Measurements from ENCODE around the gene SPACA4. TPM values are rescaled to one million over a fixed set of nuclear protein-coding genes. Genes with fewer than 3 reads are reported as not detected.

The SPACA4 gene
- polyA plus RNA-seq, 5 donors = 0.11 to 0.76 (median 0.32) TPM

DNA sequence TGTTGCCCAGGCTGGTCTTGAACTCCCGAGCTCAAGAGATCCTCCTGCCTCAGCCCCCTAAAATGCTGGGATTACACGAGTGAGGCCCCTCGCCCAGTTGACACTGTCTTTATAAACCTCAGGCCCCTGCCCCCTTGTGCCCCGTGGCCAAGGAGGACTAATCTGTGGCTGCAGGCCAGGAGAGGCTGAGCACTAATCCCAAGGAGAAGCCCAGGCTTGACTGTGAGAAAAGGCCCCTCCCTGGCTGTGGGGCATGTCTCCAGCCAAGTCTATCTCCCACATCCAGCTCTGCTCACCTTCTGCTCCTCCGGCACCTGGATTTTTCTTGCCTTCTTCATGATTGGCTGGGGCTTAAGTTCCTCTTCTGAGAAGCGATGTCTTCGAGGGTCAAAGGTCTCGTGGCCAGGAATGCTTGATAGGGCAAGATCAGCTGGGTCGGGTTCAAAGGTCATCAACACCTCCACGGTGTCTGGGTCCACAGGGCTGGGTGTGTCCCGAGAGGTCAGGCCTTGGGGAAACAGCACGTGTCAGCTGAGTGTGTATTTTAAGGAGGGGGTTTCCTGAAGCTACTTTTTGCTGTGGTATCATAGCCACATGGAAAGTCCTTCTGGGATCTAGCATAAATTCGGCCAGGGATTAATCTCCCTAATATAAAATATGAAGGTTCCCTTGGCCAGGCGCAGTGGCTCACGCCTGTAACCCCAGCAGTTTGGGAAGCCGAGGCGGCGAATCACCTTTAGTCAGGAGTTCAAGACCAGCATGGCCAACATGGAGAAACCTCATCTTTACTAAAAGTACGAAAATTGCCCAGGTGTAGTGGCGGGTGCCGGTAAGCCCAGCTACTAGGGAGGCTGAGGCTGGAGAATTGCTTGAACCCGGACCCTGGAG is 26.9 kb downstream of the SPACA4 start:
- no peak for DNase-seq

DNA sequence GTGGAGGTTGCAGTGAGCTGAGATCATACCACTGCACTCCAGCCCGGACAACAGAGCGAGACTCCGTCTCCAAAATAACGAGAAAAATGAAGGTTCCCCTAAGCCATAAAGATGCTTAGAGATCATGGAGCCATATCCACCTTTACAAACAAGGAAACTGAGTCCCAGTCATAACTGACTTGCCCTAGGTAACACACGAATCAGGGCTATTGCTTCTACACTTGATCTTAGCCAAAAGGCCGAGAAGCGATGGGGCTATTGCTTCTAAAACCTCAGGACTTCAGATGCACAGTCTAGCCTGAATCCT is 27.4 kb downstream of the SPACA4 start:
- DNase-seq = no peak

DNA sequence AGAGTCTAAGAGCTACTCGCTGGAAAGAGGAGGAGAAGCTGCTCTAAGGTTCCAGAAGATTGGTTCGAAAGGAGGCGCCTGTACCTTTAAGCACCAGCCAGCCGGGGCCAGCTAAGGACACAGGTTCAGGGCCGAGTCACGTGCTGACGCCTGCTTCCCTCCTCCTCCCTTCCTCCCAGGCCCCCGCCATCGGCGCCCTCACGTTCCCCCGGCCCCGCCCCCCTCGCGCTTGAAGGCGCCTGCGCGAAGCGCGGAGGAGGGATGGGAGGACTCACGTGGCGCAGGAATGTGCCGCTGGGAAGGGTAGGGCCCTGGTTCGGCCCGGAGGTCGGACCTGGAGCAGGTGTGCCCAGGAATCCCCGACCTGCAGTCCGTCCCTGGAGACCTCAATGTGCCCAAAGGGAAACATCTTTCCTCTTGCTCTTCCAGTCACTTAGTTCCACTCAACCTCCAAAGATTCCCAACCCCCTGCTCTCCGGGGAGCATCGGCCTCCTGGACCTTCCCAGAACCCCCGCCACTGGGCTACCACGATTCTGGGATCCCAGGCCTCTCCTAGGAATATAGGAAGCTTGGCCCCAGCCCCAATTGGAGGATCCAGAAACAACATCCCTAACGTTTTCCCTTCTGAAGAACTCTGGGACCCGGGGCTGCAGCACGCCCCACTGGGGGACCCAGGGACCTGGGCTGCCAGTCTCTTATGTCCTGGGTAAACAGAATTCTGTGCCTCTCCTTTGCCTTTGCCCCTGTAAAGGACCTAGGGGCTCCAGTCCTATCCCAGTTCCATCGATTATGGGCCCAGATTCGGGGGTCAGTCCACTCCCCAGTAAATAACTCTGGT is 28.1 kb downstream of the SPACA4 start:
- DNase-seq = peak; percentile 90 to 93

DNA sequence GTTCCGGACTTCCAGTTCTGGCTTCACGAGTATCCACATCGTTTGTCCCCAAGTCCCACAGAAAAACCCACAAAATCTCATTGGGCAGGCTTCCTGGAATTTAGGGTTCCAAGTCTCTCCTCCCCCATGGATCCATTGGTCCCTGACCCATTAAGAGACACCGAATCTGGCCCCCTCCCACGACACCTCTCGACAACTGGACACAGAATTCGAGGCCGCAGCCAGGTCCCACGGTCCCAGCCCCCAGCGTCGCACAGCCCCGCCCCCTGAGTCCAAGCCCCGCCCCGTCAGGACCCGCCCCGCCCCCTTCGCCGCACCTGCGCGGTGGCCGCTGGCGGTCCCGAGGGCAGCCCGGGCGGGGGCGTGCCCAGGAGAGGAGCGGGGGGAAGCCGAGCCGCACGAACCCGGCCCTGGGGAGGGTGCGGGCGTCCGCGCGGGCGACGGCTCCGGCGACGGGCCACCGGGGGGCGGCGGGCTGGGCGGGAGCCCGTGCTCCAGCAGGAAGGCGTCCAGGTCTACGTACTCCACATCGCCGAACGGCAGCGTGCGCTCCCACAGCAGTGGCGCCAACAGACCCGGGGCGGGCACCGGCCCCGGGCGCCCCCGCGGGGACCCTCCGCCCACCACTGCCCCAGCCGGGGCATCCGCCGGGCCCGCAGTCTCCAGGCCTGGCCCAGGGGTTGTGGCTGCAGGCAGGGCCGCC is 28.9 kb downstream of the SPACA4 start:
- DNase-seq = no peak

DNA sequence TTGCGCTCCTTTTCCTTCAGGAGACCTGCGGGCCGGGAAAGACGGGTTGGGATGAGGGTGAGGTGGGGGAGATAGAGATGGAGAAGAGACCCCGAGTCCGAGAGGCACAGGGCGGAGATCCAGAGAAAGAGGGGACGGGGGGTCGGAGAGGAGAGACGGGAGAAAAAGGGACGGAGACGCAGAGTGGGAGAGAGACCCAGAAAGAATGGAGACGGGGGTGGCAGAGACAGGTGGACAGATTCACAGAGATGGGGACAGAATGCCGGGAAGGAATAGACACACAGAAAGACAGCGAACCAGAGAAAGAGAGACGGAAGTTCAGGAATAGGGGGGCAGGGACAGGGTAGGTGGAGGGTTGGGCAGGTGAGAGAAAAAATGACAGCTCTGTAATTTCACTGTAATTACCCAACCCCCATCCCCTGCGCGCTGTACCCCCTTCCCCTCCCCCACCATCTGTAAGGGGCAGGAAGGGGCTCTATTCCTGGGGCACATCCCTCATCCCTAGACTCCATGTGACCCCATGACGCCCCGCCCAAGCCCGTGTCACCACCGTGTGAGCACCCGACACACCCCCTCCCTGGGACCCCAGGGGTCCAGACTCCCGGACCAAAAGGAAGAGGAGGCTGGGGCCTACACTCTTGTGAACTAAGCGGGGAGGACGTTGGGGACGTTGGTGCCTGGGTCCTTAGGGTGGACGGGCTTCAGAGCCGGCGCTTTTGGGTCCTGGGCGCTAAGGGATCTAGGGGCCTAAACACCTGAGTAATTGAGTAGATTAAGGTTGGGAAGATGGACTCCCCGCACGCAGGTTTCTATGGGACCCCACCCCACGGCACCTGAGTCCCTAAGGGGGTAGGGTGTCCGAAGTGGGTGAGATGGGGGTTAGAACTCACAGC is 29.7 kb downstream of the SPACA4 start:
- DNase-seq = no peak

DNA sequence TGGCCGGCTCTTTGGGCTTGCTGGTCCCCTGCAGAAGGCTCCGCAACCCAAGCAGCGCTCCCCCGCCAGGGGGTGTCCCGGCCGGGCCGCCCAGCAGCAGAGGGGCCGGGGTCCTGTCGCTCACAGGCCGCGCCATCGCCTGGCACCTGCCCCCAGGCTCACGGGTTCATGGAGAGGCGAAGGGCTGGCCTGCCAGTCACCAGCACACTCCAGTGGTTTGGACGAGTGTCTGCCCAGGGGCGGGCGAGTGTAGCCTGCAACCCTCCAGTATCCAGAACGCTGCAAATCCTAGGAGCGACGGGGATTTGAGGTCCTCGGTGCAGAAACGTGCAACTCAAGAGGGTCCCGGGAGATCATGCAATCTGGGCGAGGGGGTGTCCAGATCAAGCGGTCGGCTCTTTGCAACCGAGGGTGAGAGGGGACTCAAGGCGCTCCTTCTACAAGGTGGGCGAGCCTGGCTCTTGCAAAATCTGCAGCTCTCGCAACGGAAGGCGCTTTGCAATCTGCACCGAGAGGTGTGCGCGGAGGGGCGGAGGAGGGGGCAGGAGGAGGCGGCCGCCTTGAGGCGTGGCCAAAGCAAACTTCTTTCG is 30.4 kb downstream of the SPACA4 start, which contains the start of gene DBP:
Gene DBP (minus strand): TSS at position 521 of the 590 bp plus-strand sequence. CDS start 385 bp downstream, at position 136.
- DNase-seq = no peak

DNA sequence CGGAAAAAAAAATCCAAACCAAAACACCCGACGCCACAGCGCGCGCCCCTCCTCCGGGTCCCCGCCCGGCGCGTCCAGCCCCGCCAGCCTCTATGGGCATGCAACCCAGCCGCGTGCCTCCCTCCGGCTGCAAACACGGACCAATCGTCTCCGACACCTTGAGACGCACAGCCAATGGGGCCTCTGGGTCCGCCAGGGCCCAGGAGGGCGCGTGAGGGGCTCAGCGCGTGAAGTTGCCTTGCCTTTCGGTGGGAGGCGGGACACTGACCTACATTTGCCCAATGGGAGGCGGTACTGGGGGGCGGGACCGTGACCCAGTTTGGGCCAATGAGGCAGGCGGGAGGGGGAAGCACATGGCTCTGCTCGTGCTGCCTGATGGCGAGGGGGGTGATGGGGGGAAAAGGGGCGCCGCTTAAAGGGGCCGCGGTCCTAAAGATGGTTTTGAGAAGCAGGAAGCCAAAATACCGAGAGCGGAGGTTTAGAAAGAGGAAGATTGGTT is 31.0 kb downstream of the SPACA4 start:
- DNase-seq = peak; percentile 99

DNA sequence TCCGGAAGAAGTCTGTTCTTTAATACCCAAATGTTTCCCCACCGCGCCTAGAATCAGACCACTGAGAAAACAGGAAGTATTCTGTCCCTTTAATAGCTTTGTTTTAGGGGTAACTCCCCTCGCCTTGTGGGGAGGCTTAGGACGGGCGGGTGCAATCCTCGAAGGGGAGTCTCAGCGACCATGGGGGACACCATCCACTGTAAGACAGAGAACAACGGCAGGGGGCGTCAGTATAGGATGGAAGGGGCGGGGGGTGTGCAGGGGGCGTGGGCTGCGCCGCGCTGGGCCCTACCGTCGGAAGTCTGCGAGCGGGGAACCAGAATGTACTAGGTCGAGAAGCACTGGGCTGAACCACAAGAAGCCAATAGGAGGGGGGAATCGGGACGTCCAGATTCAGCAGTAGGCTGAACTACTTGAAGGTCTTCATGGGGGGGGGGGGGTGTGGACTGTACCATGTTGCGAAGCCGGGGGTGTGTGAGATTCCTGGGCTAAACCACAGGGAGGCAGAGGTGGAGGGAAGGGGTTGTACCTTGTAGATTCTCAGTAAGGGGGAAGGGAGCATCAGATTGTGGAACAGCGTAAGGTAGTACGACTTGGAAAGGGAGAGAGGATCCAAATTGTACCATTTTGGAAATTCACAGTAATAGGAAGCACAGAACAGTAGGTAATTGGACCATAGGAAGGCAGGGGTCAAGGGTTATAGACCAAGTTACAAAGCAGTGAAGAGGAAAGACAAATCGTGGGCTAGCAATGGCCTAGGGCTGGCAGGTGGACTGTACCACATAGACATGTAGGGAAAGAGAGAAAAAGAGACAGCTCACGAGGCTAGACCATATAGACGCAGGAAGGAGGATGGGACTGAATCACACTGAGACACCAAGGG is 31.6 kb downstream of the SPACA4 start:
- peak; percentile 91 for DNase-seq

DNA sequence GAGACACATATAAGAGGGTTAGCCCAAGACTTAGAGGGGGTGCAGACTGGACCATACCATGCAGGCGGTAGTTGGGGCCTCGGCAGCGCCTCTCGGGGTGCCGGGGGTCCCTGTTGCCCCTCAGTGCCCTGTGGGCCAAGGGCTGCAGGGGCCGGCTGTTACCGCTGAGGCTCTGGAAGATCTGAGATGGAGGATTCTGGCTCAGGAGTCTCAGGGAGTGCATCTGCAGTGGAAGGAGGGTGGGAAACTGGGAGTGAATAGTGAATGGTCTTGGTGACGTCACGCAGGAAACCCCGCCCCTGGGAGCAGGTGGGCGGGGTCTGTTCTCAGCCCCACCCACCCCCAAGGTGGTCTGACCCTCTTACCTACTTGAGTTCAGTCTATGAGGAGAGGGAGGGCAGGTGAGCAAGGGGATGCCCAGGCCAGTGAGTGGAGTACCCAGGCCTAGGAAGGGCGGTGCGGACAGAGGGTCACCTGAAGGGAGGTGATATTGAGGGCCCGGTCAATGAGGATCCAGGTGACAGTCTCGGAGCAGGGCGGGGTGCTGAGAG is 32.4 kb downstream of the SPACA4 start:
- DNase-seq = no peak

DNA sequence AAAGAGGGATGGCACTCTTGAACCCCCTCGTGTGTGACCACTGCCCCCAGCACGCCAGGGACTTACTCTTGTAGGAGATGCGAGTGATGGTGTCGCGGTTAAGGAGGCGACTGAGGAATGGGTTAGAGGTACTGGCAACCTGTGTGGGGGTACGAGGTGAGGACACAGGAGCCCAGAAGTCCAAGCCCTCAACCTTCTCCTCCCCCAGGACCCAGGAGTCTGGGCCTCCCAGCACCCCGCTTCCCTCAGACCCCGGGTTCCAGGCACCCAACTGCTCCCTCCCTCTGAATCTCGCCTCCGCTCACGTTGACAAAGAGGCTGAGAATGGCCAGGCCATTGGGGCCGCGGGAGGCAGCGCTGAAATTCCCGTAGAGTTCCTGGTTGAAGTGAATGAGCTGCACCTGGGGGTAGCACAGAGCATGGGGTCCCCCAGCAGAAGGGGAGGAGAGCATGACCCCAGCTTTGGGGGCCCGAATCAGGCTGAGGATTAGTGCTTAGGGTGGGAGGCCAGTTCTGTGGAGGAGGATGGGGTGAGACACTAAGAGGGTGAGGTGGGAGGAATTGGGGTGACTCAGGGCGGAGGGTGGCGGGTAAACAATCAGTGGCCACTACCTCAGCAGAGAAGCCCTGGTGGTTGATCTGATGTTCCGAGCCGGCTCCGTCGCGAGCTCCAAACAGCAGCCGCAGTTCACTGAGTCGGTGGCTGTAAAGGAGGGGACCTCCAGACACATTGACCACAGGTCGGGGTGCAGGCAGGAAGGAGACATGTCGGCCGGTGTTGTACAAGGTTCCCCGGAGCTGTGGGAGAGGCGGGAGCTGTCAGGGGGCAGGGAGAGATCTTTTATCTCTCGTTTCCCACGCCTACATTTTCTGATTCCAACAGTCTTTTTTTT is 33.2 kb downstream of the SPACA4 start:
- DNase-seq = no peak

DNA sequence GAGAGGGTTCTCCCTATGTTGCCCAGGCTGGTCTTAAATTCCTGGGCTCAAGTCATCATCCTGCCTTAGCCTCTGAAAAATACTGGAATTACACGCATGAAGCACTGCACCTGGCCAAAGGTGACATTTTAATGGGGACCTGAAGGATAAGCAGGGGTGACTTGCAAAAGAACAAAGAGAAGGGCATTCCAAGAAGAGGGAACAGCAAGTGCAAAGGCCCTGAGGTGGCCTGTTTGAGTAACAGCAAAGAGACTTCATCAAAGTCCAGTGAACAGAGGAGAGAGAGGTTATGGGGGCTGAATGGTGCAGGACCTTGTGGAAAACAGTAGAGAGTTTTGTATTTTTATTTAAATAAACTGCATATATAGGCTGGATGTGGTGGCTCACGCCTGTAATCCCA is 35.3 kb downstream of the SPACA4 start:
- DNase-seq = no peak

DNA sequence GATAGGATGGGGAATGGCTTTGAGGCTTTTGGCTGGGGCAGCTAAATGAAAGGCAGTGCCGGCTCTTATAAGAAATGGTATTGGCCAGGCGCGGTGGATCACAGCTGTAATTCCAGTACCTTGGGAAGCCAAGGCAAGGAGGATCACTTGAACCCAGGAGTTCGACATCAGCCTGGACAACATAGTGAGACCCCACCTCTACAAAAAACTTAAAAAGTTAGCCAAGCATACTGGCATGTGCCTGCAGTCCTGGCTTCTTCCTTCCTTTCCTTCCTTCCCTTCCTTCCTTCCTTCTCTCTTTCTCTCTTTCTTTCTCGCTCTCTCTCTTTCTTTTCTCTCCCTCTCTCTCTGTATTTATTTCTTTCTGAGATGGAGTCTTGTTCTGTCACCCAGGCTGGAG is 36.3 kb downstream of the SPACA4 start:
- no peak for DNase-seq

DNA sequence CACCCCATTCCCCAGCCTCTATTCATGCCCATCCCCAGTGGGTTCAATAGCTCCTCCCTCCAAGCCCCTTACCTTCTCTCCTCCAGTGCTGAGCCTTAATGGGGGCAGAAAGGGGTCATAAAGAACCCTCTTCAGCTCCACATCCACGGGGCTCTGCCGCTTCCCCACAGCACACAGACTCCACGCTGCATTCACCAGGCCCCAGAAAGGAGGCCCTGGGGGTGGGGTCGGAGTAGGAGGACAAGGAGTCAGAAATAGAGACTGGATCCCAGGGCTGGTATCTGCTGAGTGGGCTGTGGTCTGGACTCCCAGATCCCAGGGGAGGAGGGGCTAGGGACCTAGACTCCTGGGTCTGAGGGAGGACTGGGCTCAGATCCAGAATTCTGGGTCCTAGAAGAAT is 37.8 kb downstream of the SPACA4 start:
- no peak for DNase-seq

DNA sequence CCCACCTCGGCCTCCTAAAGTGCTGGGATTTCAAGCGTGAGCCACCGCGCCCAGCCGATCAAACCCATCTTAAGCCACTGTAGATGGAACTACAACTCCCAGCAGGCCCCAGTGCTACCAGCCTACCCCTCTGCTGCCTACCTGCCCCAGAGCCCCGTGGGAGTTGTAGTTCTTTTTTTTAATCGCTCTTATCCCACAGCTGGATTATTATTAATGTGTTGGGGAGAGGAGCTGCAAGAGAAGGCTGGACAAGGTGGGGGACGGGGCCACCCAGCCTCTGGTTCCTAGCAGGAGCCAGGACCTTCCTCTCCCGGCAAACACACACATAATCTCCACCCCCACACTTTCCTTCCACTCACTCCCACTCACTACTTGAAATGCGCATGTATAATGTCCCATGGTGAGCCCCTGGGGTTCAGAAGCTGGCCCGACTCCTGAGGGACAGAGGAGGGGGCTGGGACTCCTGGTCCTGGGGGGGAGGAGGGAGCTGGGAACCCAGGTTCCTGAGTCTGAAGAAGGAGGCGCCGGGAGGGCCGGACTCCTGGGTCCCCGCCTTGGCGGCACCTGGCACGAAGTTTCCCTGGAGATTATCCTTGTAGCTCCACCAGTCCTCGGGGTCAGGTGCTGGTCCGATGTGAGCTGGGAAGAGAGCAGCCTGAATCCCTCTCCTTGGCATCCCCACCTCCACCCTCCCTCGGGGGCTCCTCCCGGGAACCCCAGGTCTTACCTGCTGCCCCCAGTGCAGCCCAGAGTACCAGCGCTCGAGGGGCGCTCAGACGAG is 38.5 kb downstream of the SPACA4 start:
- DNase-seq = peak; percentile 57 to 64

DNA sequence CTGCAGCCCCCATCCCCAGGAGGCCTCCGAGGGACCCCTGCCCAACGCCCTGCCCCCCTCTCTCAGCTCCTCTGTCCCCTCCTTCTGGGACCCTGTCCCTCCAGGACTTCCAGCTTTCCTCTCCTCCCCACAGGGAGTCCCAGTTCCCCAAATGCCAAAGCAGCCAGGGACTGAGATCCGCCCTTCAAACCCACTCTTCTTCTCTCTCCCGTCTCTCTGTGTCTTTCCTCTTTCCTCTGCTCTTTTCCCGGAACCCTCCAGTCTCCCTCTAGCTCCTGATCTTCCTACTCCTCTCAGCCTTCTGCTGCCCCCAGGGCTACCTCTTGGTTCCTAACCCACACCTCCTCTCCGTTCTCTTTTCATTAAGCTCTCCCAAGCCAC is 39.1 kb downstream of the SPACA4 start:
- no peak for DNase-seq

DNA sequence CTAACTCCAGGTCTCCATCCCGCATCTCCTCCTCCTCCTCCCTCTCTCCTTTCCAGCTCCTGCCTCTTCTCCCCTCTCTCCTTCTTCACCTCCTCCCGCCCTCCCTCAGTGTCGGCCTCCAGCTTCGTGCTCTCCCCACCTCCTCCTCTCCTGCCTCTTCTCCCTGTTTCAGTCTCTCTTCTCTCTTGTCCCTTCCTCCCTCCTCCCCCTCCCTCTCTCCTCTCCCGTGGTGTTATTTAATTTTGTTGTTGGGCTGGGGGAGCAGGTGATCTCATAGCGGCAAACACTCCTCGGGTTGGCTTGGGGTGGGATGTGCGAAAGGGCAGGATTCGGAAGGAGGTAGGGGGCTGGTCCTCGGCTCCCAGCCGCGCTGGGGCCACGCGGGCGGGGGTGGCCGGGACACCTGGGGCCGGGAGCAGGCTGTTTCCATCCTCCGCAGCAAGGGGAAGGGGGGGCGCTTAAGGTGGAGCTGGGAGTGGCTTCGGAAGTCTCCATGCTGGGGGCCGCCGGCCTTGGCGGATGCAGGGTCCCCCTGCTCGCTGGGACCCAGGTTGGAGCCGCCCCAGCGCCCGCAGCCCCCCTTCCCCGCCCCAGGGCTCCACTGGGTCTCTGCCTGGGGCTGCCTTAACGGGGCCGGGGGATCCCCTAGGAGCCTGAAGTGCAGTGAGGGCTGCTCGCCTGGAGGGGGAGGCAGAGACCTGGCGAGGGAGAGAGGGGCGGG is 39.6 kb downstream of the SPACA4 start, which contains the start of gene CA11:
Gene CA11 (minus strand): TSS at position 187 of the 721 bp plus-strand sequence. CDS start 555 bp downstream, outside the sequence.
- DNase-seq = peak; percentile 83 to 86
